Measurements from ENCODE around the gene PLIN5. TPM values are rescaled to one million over a fixed set of nuclear protein-coding genes. Genes with fewer than 3 reads are reported as not detected.

PLIN5 gene
- total and polyA plus RNA-seq, 10 of the 15 experiments (the other 5 are each of a cell fraction or from before 2014, with no cell fraction given) = 0.15 to 0.33 TPM; not detected in 8

DNA sequence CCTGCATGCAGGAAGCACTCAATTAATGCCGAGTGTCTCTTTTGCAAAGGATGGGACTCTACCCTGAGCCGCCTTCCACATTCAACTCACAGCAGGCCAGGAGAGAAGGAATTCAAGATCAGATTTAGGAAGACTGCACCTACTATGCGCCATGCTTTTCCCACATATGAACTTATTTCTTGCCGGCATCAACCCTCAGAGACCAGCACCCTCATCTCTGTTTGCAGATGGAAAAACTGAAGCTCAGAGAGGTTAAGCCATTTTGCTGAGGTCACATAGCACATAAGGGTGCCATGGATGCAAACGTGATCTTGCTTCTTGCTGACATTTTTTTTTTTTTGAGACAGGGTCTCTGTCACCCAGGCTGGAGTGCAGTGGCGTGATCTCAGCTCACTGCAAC is 38.7 kb upstream of the PLIN5 start:
- SMC1A ChIA-PET (ENCODE audit: uncharacterized antibody, unreplicated experiment) = no interaction called here
- POLR2A ChIA-PET = no interaction called here
- Histone ChIP-seq H3K9me3 (replicated peaks; ENCODE audit: control insufficient read depth, insufficient read depth, low read length) (no peaks in the 10 kb centered on the region), H3K27me3 (replicated peaks in 1 of 2; ENCODE audit: control insufficient read depth in 2 of 2, insufficient read depth in 2 of 2, low read length in 1 of 2) (peaks cover 0 to 2% of the 10 kb centered on the region in 2 experiments; a peak in 1 of 4 replicates), H2AFZ (ENCODE audit: control insufficient read depth, low read depth, low read length) (no peak overlapping the region), H3K4me2 (ENCODE audit: control insufficient read depth, insufficient read depth) (no peak overlapping the region), H3K27ac (ENCODE audit: control insufficient read depth, insufficient read depth) (no peak overlapping the region), H4K20me1 (ENCODE audit: control insufficient read depth, insufficient read depth) (no peaks in the 10 kb centered on the region), H3K36me3 (ENCODE audit: control insufficient read depth in 2 of 2, insufficient read depth in 2 of 2, low read length in 1 of 2) (no peaks in the 10 kb centered on the region), H3K4me1 (ENCODE audit: control insufficient read depth, insufficient read depth, low read length) (no peaks in the 10 kb centered on the region), H3K9ac (ENCODE audit: control insufficient read depth, insufficient read depth, low read length) (no peak overlapping the region), H3K79me2 (ENCODE audit: control insufficient read depth, insufficient read depth, low read length) (no peaks in the 10 kb centered on the region), H3K4me3 (no peak overlapping the region)
- FAIRE-seq (no peak), ATAC-seq (no peak), DNase-seq (ENCODE audit: low read depth, low spot score) (no peak)
- in situ Hi-C loops (cut with MboI) = no loop called here
- CTCF ChIA-PET = interaction anchor here (1.1 to 10.1 kb wide), 3 partner anchors 13 to 63 kb away, joined by 3 to 94 read pairs (median 7); no protein-coding TSS in a partner anchor
- TF ChIP-seq BCL11A (IDR thresholded peaks at IDR 0.05; ENCODE audit: low read depth, low read length) (no peak), IRF4 (IDR thresholded peaks at IDR 0.05; ENCODE audit: low read depth, low read length) (no peak), RELB (IDR thresholded peaks at IDR 0.05; ENCODE audit: low read depth) (no peak), LARP7 (IDR thresholded peaks at IDR 0.05) (no peak), ZBTB4 (CRISPR knock-in tag; IDR thresholded peaks at IDR 0.05) (no peak), IKZF1 (conservative IDR thresholded peaks at IDR 0.05) (no peak), NFXL1 (IDR thresholded peaks at IDR 0.05; ENCODE audit: borderline replicate concordance) (no peak), ZNF622 (IDR thresholded peaks at IDR 0.05) (no peak), NFYA (IDR thresholded peaks at IDR 0.05; ENCODE audit: borderline replicate concordance, low read depth, low read length) (no peak), GATAD2B (conservative IDR thresholded peaks at IDR 0.05; ENCODE audit: low read depth) (no peak), SUPT20H (IDR thresholded peaks at IDR 0.05; ENCODE audit: borderline replicate concordance, control insufficient read depth, low read depth, low read length) (no peak), ESRRA (IDR thresholded peaks at IDR 0.05; ENCODE audit: low read length) (no peak), NR2C1 (IDR thresholded peaks at IDR 0.05) (no peak), CBFB (IDR thresholded peaks at IDR 0.05; ENCODE audit: low read depth) (no peak), ZNF384 (IDR thresholded peaks at IDR 0.05; ENCODE audit: borderline replicate concordance, low read depth, low read length) (no peak), DPF2 (IDR thresholded peaks at IDR 0.05) (no peak), BRCA1 (IDR thresholded peaks at IDR 0.05; ENCODE audit: low read depth, low read length) (no peak), MXI1 (IDR thresholded peaks at IDR 0.05; ENCODE audit: low read depth, low read length) (no peak), TARDBP (IDR thresholded peaks at IDR 0.05; ENCODE audit: borderline replicate concordance) (no peak)
- TF ChIP-seq, protein P1, sequence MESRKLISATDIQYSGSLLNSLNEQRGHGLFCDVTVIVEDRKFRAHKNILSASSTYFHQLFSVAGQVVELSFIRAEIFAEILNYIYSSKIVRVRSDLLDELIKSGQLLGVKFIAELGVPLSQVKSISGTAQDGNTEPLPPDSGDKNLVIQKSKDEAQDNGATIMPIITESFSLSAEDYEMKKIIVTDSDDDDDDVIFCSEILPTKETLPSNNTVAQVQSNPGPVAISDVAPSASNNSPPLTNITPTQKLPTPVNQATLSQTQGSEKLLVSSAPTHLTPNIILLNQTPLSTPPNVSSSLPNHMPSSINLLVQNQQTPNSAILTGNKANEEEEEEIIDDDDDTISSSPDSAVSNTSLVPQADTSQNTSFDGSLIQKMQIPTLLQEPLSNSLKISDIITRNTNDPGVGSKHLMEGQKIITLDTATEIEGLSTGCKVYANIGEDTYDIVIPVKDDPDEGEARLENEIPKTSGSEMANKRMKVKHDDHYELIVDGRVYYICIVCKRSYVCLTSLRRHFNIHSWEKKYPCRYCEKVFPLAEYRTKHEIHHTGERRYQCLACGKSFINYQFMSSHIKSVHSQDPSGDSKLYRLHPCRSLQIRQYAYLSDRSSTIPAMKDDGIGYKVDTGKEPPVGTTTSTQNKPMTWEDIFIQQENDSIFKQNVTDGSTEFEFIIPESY (IDR thresholded peaks at IDR 0.05) = no peak
- 41% methylated on average over 6 of the region's 6 CpGs for WGBS (ENCODE audit: insufficient coverage, insufficient replicate concordance, low lambda C conversion rate, missing lambda C conversion rate)
- intact Hi-C loops (cut with micrococcal nuclease; ENCODE audit: unreplicated experiment) = no loop called here
- RAD21 ChIA-PET (ENCODE audit: unreplicated experiment) = no interaction called here
- BruUV-seq (replicated peaks) = no TSS peak
